OCI-M2 (cell line): ENCODE measurements around the gene CDC42EP3.

Experiments
- DNase-seq: peaks from one replicate; lab custom pipeline; 2025; ENCODE audit not compliant: unreplicated experiment; lab: John Stamatoyannopoulos, UW

Gene CDC42EP3

GRCh38 chr2:37683921-37684780, 12.7 kb upstream of the CDC42EP3 start:
- DNase-seq = no peak

- no peak for DNase-seq
Measured at GRCh38 chr2:37683241-37683640, 11.8 kb upstream of the CDC42EP3 start.

- DNase-seq = no peak
Measured at GRCh38 chr2:37682473-37682872, 11.0 kb upstream of the CDC42EP3 start.

GRCh38 chr2:37681587-37681986, 10.1 kb upstream of the CDC42EP3 start:
- DNase-seq = no peak

- no peak for DNase-seq
Measured at GRCh38 chr2:37679072-37679695, 7.7 kb upstream of the CDC42EP3 start.

GRCh38 chr2:37676274-37676673, 4.8 kb upstream of the CDC42EP3 start:
- DNase-seq = no peak

GRCh38 chr2:37674946-37675345, 3.5 kb upstream of the CDC42EP3 start:
- DNase-seq = no peak

- DNase-seq = no peak
Measured at GRCh38 chr2:37672870-37673184, 1.4 kb upstream of the CDC42EP3 start.

GRCh38 chr2:37672104-37672869, 845 bp upstream of the CDC42EP3 start:
- peak; percentile 50 for DNase-seq

- DNase-seq = no peak
Measured at GRCh38 chr2:37671816-37672103, 318 bp upstream of the CDC42EP3 start.

GRCh38 chr2:37670378-37671008, 949 bp downstream of the CDC42EP3 start:
- DNase-seq = no peak

- no peak for DNase-seq
Measured at GRCh38 chr2:37669446-37669845, 2.0 kb downstream of the CDC42EP3 start.

- no peak for DNase-seq
Measured at GRCh38 chr2:37667704-37668103, 3.7 kb downstream of the CDC42EP3 start.

- DNase-seq = no peak
Measured at GRCh38 chr2:37666772-37667171, 4.7 kb downstream of the CDC42EP3 start.

- DNase-seq = no peak
Measured at GRCh38 chr2:37665604-37666362, 5.7 kb downstream of the CDC42EP3 start.

GRCh38 chr2:37665043-37665442, 6.4 kb downstream of the CDC42EP3 start:
- DNase-seq = no peak

- no peak for DNase-seq
Measured at GRCh38 chr2:37664231-37664643, 7.2 kb downstream of the CDC42EP3 start.

GRCh38 chr2:37663390-37663789, 8.1 kb downstream of the CDC42EP3 start:
- no peak for DNase-seq

GRCh38 chr2:37659723-37660122, 11.7 kb downstream of the CDC42EP3 start:
- no peak for DNase-seq

- no peak for DNase-seq
Measured at GRCh38 chr2:37658682-37659081, 12.8 kb downstream of the CDC42EP3 start.

- no peak for DNase-seq
Measured at GRCh38 chr2:37657471-37657870, 14.0 kb downstream of the CDC42EP3 start.
